ENCODE data around the gene SCN5A. TPM values are rescaled to one million over a fixed set of nuclear protein-coding genes. Genes with fewer than 3 reads are reported as not detected.

SCN5A gene
- total and polyA plus RNA-seq, 4 donors: 1.6 to 2.4 (median 1.9) TPM

GRCh38 chr3:38578081-38578475 is 71.4 kb downstream of the SCN5A start:
- Histone ChIP-seq H3K27me3 (ENCODE audit: control insufficient read depth, insufficient read depth, low read length) (no peaks in the 10 kb centered on the region), H3K9me3 (ENCODE audit: control insufficient read depth, insufficient read depth, low read length) (no peaks in the 10 kb centered on the region), H3K4me3 (ENCODE audit: low read depth, low read length) (no peak overlapping the region), H3K27ac (ENCODE audit: low read depth, low read length) (no peak overlapping the region), H3K36me3 (ENCODE audit: control insufficient read depth, insufficient read depth, low read length) (no peaks in the 10 kb centered on the region), H3K4me1 (ENCODE audit: control insufficient read depth, insufficient read depth, low read length) (peaks cover 45% of the 10 kb centered on the region)
- WGBS (ENCODE audit: insufficient coverage): 60% methylated on average over 1 of the region's 4 CpGs
- DNase-seq (ENCODE audit: low read depth in 4 of 6, low spot score in 6 of 6): no peak

- Histone ChIP-seq H3K9me3 (ENCODE audit: control insufficient read depth, insufficient read depth, low read length) (no peaks in the 10 kb centered on the region), H3K27me3 (ENCODE audit: control insufficient read depth, insufficient read depth, low read length) (no peaks in the 10 kb centered on the region), H3K4me1 (ENCODE audit: control insufficient read depth, insufficient read depth, low read length) (peaks cover 40% of the 10 kb centered on the region), H3K4me3 (ENCODE audit: low read depth, low read length) (no peak overlapping the region), H3K27ac (ENCODE audit: low read depth, low read length) (no peak overlapping the region), H3K36me3 (ENCODE audit: control insufficient read depth, insufficient read depth, low read length) (no peaks in the 10 kb centered on the region)
- WGBS (ENCODE audit: insufficient coverage): 80% methylated on average over 7 of the region's 8 CpGs
- DNase-seq (ENCODE audit: low read depth in 4 of 6, low spot score in 6 of 6): no peak
Measured at GRCh38 chr3:38577371-38578080, 72.0 kb downstream of the SCN5A start.

- no peaks in the 10 kb centered on the region for H3K36me3 ChIP-seq (ENCODE audit: control insufficient read depth, insufficient read depth, low read length)
- H3K4me1 ChIP-seq (ENCODE audit: control insufficient read depth, insufficient read depth, low read length): peaks cover 33% of the 10 kb centered on the region
- H3K27ac ChIP-seq (ENCODE audit: low read depth, low read length): no peak overlapping the region
- H3K9me3 ChIP-seq (ENCODE audit: control insufficient read depth, insufficient read depth, low read length): no peaks in the 10 kb centered on the region
- H3K4me3 ChIP-seq (ENCODE audit: low read depth, low read length): no peak overlapping the region
- no peaks in the 10 kb centered on the region for H3K27me3 ChIP-seq (ENCODE audit: control insufficient read depth, insufficient read depth, low read length)
- 86% methylated on average over 15 of the region's 16 CpGs for WGBS (ENCODE audit: insufficient coverage)
- DNase-seq (ENCODE audit: low read depth in 4 of 6, low spot score in 6 of 6): no peak
Measured at GRCh38 chr3:38576526-38577370, 72.7 kb downstream of the SCN5A start.

GRCh38 chr3:38576131-38576525 is 73.4 kb downstream of the SCN5A start:
- 89% methylated on average over 5 of the region's 5 CpGs for whole genome bisulfite sequencing (ENCODE audit: insufficient coverage)
- H3K4me3 ChIP-seq (ENCODE audit: low read depth, low read length): no peak overlapping the region
- H3K9me3 ChIP-seq (ENCODE audit: control insufficient read depth, insufficient read depth, low read length): no peaks in the 10 kb centered on the region
- H3K4me1 ChIP-seq (ENCODE audit: control insufficient read depth, insufficient read depth, low read length): peaks cover 27% of the 10 kb centered on the region
- no peak for DNase-seq (ENCODE audit: low read depth in 4 of 6, low spot score in 6 of 6)
- H3K27me3 ChIP-seq (ENCODE audit: control insufficient read depth, insufficient read depth, low read length): no peaks in the 10 kb centered on the region
- H3K27ac ChIP-seq (ENCODE audit: low read depth, low read length): no peak overlapping the region
- H3K36me3 ChIP-seq (ENCODE audit: control insufficient read depth, insufficient read depth, low read length): no peaks in the 10 kb centered on the region

- no peaks in the 10 kb centered on the region for H3K36me3 ChIP-seq (ENCODE audit: control insufficient read depth, insufficient read depth, low read length)
- no peak overlapping the region for H3K27ac ChIP-seq (ENCODE audit: low read depth, low read length)
- H3K9me3 ChIP-seq (ENCODE audit: control insufficient read depth, insufficient read depth, low read length): no peaks in the 10 kb centered on the region
- 94% methylated on average over 18 of the region's 18 CpGs for WGBS (ENCODE audit: insufficient coverage)
- H3K4me3 ChIP-seq (ENCODE audit: low read depth, low read length): no peak overlapping the region
- H3K27me3 ChIP-seq (ENCODE audit: control insufficient read depth, insufficient read depth, low read length): no peaks in the 10 kb centered on the region
- peaks cover 19% of the 10 kb centered on the region for H3K4me1 ChIP-seq (ENCODE audit: control insufficient read depth, insufficient read depth, low read length)
- DNase-seq (ENCODE audit: low read depth in 4 of 6, low spot score in 6 of 6): no peak
Measured at GRCh38 chr3:38575279-38575843, 74.1 kb downstream of the SCN5A start.

GRCh38 chr3:38574411-38575278 is 74.8 kb downstream of the SCN5A start:
- Histone ChIP-seq H3K4me3 (ENCODE audit: low read depth, low read length) (no peak overlapping the region), H3K27ac (ENCODE audit: low read depth, low read length) (no peak overlapping the region), H3K36me3 (ENCODE audit: control insufficient read depth, insufficient read depth, low read length) (no peaks in the 10 kb centered on the region), H3K27me3 (ENCODE audit: control insufficient read depth, insufficient read depth, low read length) (no peaks in the 10 kb centered on the region), H3K9me3 (ENCODE audit: control insufficient read depth, insufficient read depth, low read length) (no peaks in the 10 kb centered on the region), H3K4me1 (ENCODE audit: control insufficient read depth, insufficient read depth, low read length) (peaks cover 12% of the 10 kb centered on the region)
- DNase-seq (ENCODE audit: low read depth in 4 of 6, low spot score in 6 of 6): no peak
- 76% methylated on average over 4 of the region's 6 CpGs for WGBS (ENCODE audit: insufficient coverage)

GRCh38 chr3:38573556-38573955 is 75.9 kb downstream of the SCN5A start:
- Histone ChIP-seq H3K4me3 (ENCODE audit: low read depth, low read length) (no peak overlapping the region), H3K27ac (ENCODE audit: low read depth, low read length) (no peak overlapping the region), H3K27me3 (ENCODE audit: control insufficient read depth, insufficient read depth, low read length) (no peaks in the 10 kb centered on the region), H3K9me3 (ENCODE audit: control insufficient read depth, insufficient read depth, low read length) (no peaks in the 10 kb centered on the region), H3K4me1 (ENCODE audit: control insufficient read depth, insufficient read depth, low read length) (peaks cover under 1% of the 10 kb centered on the region), H3K36me3 (ENCODE audit: control insufficient read depth, insufficient read depth, low read length) (no peaks in the 10 kb centered on the region)
- peak in 3 of 6 donors; percentile 26 to 89 (median 70) for DNase-seq (ENCODE audit: low read depth in 4 of 6, low spot score in 6 of 6)
- WGBS (ENCODE audit: insufficient coverage): 29% methylated on average over 2 of the region's 3 CpGs

- WGBS (ENCODE audit: insufficient coverage): no CpG with 5 or more reads among the region's 3 CpGs
Measured at GRCh38 chr3:38573111-38573510, 76.4 kb downstream of the SCN5A start.

GRCh38 chr3:38567498-38567897 is 82.0 kb downstream of the SCN5A start:
- 91% methylated on average over 4 of the region's 4 CpGs for WGBS (ENCODE audit: insufficient coverage)
- Histone ChIP-seq H3K27me3 (ENCODE audit: control insufficient read depth, insufficient read depth, low read length) (no peaks in the 10 kb centered on the region), H3K4me1 (ENCODE audit: control insufficient read depth, insufficient read depth, low read length) (no peaks in the 10 kb centered on the region), H3K27ac (ENCODE audit: low read depth, low read length) (no peak overlapping the region), H3K9me3 (ENCODE audit: control insufficient read depth, insufficient read depth, low read length) (no peaks in the 10 kb centered on the region), H3K4me3 (ENCODE audit: low read depth, low read length) (no peak overlapping the region), H3K36me3 (ENCODE audit: control insufficient read depth, insufficient read depth, low read length) (no peaks in the 10 kb centered on the region)
- DNase-seq (ENCODE audit: low read depth in 4 of 6, low spot score in 6 of 6): no peak

More at GRCh38 chr3:38573111-38573510, 76.4 kb downstream of the SCN5A start:
- H3K36me3 ChIP-seq (ENCODE audit: control insufficient read depth, insufficient read depth, low read length): no peaks in the 10 kb centered on the region
- H3K27me3 ChIP-seq (ENCODE audit: control insufficient read depth, insufficient read depth, low read length): no peaks in the 10 kb centered on the region
- H3K9me3 ChIP-seq (ENCODE audit: control insufficient read depth, insufficient read depth, low read length): no peaks in the 10 kb centered on the region
- DNase-seq (ENCODE audit: low read depth in 4 of 6, low spot score in 6 of 6): no peak
- no peak overlapping the region for H3K4me3 ChIP-seq (ENCODE audit: low read depth, low read length)
- no peaks in the 10 kb centered on the region for H3K4me1 ChIP-seq (ENCODE audit: control insufficient read depth, insufficient read depth, low read length)
- no peak overlapping the region for H3K27ac ChIP-seq (ENCODE audit: low read depth, low read length)

Measured in spinal cord (tissue), 10 donors.